Neural cell (in vitro differentiated cells): ENCODE measurements around the gene VGLL2. TPM values are rescaled to one million over a fixed set of nuclear protein-coding genes. Genes with fewer than 3 reads are reported as not detected.

Experiments used
- H2AFZ ChIP-seq: fragments of 200-600, 300-800 bp; sonication (generic), shearing (Covaris generic); 2 replicates; pipeline ENCODE4 v1.6.0; 2014; ENCODE audit warnings: low read depth, mild to moderate bottlenecking, antibody characterized with exemption, low read length, moderate library complexity
- H3F3A ChIP-seq: fragments of 200-600 bp; shearing (Covaris generic); 2 replicates; pipeline ENCODE4 v1.6.1; 2016; ENCODE audit warnings: mild to moderate bottlenecking, moderate library complexity, mixed read lengths, antibody characterized with exemption, low read length; ENCODE audit not compliant: insufficient read depth, poor library complexity, severe bottlenecking
- H3K27ac ChIP-seq: fragments of 200-600, 300-800 bp; sonication (generic), shearing (Covaris generic); 2 replicates; pipeline ENCODE4 v1.5.1; 2014; ENCODE audit warnings: mild to moderate bottlenecking, low read length, moderate library complexity
- H3K27me3 ChIP-seq: fragments of 300-800, 200-600 bp; sonication (generic), shearing (Covaris generic); 2 replicates; pipeline ENCODE4 v1.6.0; 2014; ENCODE audit warnings: mild to moderate bottlenecking, low read depth, low read length, moderate library complexity; ENCODE audit not compliant: insufficient read depth
- H3K36me3 ChIP-seq: fragments of 300-800, 200-600 bp; sonication (generic), shearing (Covaris generic); 2 replicates; pipeline ENCODE4 v1.5.1; 2014; ENCODE audit warnings: mild to moderate bottlenecking, antibody characterized with exemption, low read length, moderate library complexity; ENCODE audit not compliant: insufficient read depth
- H3K4me2 ChIP-seq: fragments of 300-800, 200-600 bp; sonication (generic), shearing (Covaris generic); 2 replicates; pipeline ENCODE4 v1.6.0; 2014; ENCODE audit warnings: mild to moderate bottlenecking, low read length
- H3K4me3 ChIP-seq: fragments of 300-800, 200-600 bp; sonication (generic), shearing (Covaris generic); 2 replicates; pipeline ENCODE4 v1.5.1; 2014; ENCODE audit warnings: mild to moderate bottlenecking, low read length, moderate library complexity
- H3K79me2 ChIP-seq: fragments of 200-600 bp; shearing (Covaris generic); replicated peaks from 2 replicates; pipeline ENCODE4 v1.6.0; 2014; ENCODE audit warnings: mild to moderate bottlenecking, low read length, moderate library complexity; ENCODE audit not compliant: insufficient read depth
- H3K9ac ChIP-seq: fragments of 300-800, 200-600 bp; sonication (generic), shearing (Covaris generic); 2 replicates; pipeline ENCODE4 v1.6.1; 2016; ENCODE audit warnings: mild to moderate bottlenecking, low read length, mixed read lengths
- H3K9me2 ChIP-seq: fragments of 200-600 bp; shearing (Covaris generic); 2 replicates; pipeline ENCODE4 v1.6.1; 2016; ENCODE audit warnings: mild to moderate bottlenecking, low read length, mixed read lengths; ENCODE audit not compliant: insufficient read depth
- H3K9me3 ChIP-seq: fragments of 200-600, 300-800 bp; sonication (generic), shearing (Covaris generic); 2 replicates; pipeline ENCODE4 v1.6.1; 2016; ENCODE audit warnings: mild to moderate bottlenecking, mixed run types, low read length, moderate library complexity, mixed read lengths
- H4K20me1 ChIP-seq: fragments of 200-600 bp; shearing (Covaris generic); 2 replicates; pipeline ENCODE4 v1.6.1; 2016; ENCODE audit warnings: mild to moderate bottlenecking, mixed run types; ENCODE audit not compliant: insufficient read depth
- CTCF ChIP-seq: fragments of 450-650 bp; IDR thresholded peaks from 2 replicates; pipeline ENCODE4 v1.5.1; 2014; ENCODE audit warnings: antibody characterized with exemption, mild to moderate bottlenecking, moderate library complexity; ENCODE audit not compliant: poor library complexity, severe bottlenecking
- EP300 ChIP-seq: fragments of 450-650 bp; conservative IDR thresholded peaks from 2 replicates; pipeline ENCODE4 v1.6.1; 2014; ENCODE audit warnings: antibody characterized with exemption, mild to moderate bottlenecking, moderate library complexity; ENCODE audit not compliant: poor library complexity, severe bottlenecking
- EZH2 ChIP-seq: fragments of 200-600, 300-800 bp; shearing (Covaris generic), sonication (generic); IDR thresholded peaks from 2 replicates; pipeline ENCODE4 v1.6.1; 2014; ENCODE audit warnings: antibody characterized with exemption, low read length, borderline replicate concordance, mild to moderate bottlenecking; ENCODE audit not compliant: insufficient read depth, poor library complexity, severe bottlenecking
- MXI1 ChIP-seq: fragments of 450-650 bp; conservative IDR thresholded peaks from 2 replicates; pipeline ENCODE4 v1.6.1; 2014; ENCODE audit warnings: antibody characterized with exemption, mild to moderate bottlenecking; ENCODE audit not compliant: poor library complexity, severe bottlenecking
- POLR2AphosphoS5 ChIP-seq: IDR thresholded peaks from 2 replicates; pipeline ENCODE4 v1.6.1; 2012
- RAD21 ChIP-seq: fragments of 450-650 bp; conservative IDR thresholded peaks from 2 replicates; pipeline ENCODE4 v1.6.1; 2014; ENCODE audit warnings: antibody characterized with exemption, mild to moderate bottlenecking, moderate library complexity
- REST ChIP-seq: IDR thresholded peaks from 2 replicates; pipeline ENCODE4 v1.6.1; 2012; ENCODE audit warnings: borderline replicate concordance
- SMC3 ChIP-seq: fragments of 450-650 bp; conservative IDR thresholded peaks from 2 replicates; pipeline ENCODE4 v1.6.1; 2014; ENCODE audit warnings: antibody characterized with exemption, mild to moderate bottlenecking, moderate library complexity; ENCODE audit not compliant: poor library complexity
- TAF1 ChIP-seq: IDR thresholded peaks from 2 replicates; pipeline ENCODE4 v1.6.1; 2012; ENCODE audit warnings: low read depth
- polyA plus RNA-seq: library from polyadenylated mRNA; depleted of rRNA; stranded (reverse); fragments of >200 nt; gene quantifications from 2 replicates; pipeline ENCODE4 v1.2.3, GENCODE V29; 2014

Gene VGLL2
- polyA plus RNA-seq, 1 donor from 2014 or later: not detected

- Histone ChIP-seq H3K79me2 (no peaks in the 10 kb centered on the region), H3K9ac (no peak overlapping the region), H3K9me2 (no peaks in the 10 kb centered on the region), H3K9me3 (no peaks in the 10 kb centered on the region), H3K36me3 (no peaks in the 10 kb centered on the region), H3K27ac (no peak overlapping the region), H3K27me3 (peaks cover 100% of the 10 kb centered on the region), H2AFZ (no peak overlapping the region), H3K4me2 (peak overlapping the region; percentile 66), H4K20me1 (no peaks in the 10 kb centered on the region), H3K4me3 (peak overlapping the region; percentile 69), H3F3A (no peaks in the 10 kb centered on the region)
- TF ChIP-seq POLR2AphosphoS5: no peak
- no peak for TF ChIP-seq RAD21
- TF ChIP-seq REST: no peak
- TF ChIP-seq EZH2: no peak
- no peak for TF ChIP-seq TAF1
- no peak for TF ChIP-seq CTCF
- TF ChIP-seq MXI1: no peak
- TF ChIP-seq EP300: no peak
- TF ChIP-seq SMC3: no peak
Measured at GRCh38 chr6:117269638-117270054, 4.3 kb downstream of the VGLL2 start.

GRCh38 chr6:117270055-117270842 lies 4.9 kb downstream of the VGLL2 start:
- H3F3A ChIP-seq: no peaks in the 10 kb centered on the region
- no peak overlapping the region for H2AFZ ChIP-seq
- H3K79me2 ChIP-seq: no peaks in the 10 kb centered on the region
- peak overlapping the region; percentile 69 for H3K4me3 ChIP-seq
- no peaks in the 10 kb centered on the region for H4K20me1 ChIP-seq
- no peaks in the 10 kb centered on the region for H3K36me3 ChIP-seq
- H3K9me2 ChIP-seq: no peaks in the 10 kb centered on the region
- peaks cover 100% of the 10 kb centered on the region for H3K27me3 ChIP-seq
- H3K27ac ChIP-seq: no peak overlapping the region
- TF ChIP-seq TAF1: no peak
- no peak for TF ChIP-seq MXI1
- TF ChIP-seq CTCF: peak; percentile 23
- TF ChIP-seq RAD21: no peak
- TF ChIP-seq EZH2: peak; percentile 91
- peak; percentile 65 for TF ChIP-seq POLR2AphosphoS5
- H3K9me3 ChIP-seq: no peaks in the 10 kb centered on the region
- H3K4me2 ChIP-seq: peak overlapping the region; percentile 66
- H3K9ac ChIP-seq: peak overlapping the region; percentile 20
